HG03060 (cell line): ENCODE data around the gene BRME1.
A peak's percentile ranks its signal among the peaks of the same experiment; 100 is the strongest.
"Not testable (repeated sequence)": the region's sequence is repeated elsewhere in the genome, so short reads cannot be mapped to it uniquely, and the experiment has no call there.

Source experiments
- ATAC-seq: cut with Tn5 transposase; IDR thresholded peaks from one replicate; pipeline ENCODE4 v1.9.1; 2021; ENCODE audit warnings: low read depth, moderate number of reproducible peaks; ENCODE audit not compliant: unreplicated experiment

The BRME1 gene

DNA sequence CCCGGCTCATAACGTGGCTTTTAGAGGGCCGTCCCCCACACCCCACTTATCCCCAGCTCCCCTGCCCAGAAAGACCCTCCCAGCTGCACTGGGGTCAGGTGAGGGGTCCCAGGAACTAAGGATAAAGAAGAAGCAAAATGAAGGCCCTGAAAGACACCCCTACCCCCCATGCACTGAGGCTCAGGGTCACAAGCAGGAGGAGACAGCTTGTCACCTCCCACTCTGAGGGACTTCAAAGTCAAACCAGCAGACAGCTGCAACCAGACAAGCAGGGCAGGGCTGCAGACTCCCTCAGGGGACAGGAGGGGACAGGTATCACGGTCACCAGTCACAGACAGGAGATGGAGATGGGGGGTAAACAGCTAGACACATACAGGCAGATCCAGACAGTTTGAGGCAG lies 35.0 kb downstream of the BRME1 start:
- ATAC-seq, result no peak

DNA sequence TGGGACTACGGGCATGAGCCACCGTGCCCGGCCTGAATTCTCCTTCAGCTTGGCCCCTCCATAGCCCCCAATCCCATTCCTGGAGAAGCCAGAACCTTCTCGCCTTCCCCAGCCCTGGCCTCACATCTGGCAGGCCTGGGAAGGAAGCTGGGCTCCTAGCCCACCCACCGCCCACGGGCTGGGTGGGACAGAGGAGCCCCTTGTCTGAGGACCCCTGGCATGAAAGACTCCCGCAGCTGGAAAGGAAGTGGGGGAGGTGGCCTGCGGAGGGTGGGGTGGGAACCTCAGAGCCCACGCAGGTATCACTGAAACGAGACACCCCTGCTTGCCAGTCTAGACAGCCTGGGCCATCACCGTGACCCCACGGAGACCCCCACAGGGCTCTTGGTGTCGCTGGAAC lies 36.6 kb downstream of the BRME1 start:
- ATAC-seq, result no peak

DNA sequence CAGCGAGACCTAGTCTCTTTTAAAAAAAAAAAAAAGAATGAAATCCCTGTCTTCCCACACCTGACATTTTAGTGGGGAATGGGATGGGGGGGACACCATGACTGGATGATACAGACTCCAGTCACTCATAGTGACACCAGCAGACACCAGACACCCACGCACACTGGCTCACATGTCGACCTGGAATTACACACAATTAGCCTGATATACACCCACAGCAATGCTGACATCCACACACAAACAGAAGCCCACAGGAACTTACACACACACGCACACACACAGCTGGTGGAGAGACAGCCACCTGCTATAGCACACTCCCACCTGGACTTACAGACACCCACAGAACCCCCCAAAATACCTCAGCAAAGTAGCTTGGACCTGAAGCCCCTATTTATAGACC lies 37.3 kb downstream of the BRME1 start:
- ATAC-seq, result no peak

DNA sequence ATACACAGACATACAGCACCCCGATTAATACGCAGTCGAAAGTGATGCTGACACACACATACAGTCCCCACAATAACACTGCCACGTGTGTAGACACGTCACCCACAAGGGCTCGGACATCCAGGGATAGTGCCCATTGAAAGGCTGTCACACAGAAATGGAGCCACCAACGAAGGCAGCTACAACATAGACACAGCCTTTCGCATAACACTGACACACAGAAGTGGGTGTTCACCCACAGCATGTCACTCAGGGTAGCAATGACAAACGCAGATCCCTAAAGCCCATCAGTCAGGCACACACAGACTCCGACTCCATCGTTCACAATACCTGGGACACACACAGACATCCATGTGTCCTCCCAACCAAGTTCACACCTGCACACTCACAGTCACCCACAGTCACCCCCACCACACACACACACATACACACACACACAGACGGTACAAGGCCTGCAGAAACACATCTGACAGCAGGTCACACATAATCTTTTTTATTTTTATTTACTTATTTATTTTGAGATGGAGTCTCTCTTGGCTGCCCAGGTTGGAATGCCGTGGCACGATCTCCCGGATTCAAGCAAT lies 39.4 kb downstream of the BRME1 start:
- ATAC-seq, result no peak

DNA sequence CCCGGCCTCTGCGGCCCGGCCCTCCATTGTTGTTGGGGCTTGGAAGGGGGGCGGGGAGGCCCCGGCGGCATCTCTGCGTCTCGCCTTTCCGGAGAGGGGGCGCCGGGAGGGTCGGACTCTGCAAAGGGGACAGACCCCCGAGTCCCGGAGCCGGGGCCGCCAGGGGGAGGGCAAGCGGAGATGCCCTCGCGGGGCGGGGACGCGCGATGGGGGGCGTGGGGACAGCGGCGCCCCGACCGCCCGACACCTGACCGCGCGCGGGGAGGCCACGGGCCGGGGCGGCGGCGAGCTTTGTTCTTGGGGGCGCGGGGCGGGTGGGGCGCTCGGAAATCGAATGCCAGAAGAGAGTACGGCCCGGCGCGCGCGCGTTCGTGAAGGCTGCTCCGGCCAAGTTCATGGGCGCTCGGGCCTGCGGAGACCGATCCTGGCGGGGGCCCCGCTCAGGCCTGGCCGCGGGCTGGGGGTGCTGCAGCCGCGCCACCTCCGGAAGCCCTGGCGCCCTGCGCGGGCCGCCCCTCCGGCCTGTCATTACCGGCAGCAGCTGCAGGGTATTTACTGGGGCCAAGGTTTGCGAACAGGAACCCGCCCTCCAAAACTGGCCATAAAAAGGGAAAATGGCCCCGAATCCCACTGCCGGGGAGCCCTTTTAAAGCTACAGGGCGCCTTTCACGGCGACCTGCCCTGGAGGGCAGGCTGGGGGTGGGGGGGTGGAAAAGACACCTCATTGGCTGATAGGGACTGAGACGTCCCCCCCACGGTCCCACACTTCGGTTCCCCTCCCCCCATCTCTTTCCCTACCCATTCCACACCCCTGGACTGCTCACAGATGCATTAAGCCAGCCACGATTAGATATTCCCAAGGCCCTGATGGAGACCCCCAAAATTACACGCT lies 40.1 kb downstream of the BRME1 start:
- no peak for ATAC-seq

DNA sequence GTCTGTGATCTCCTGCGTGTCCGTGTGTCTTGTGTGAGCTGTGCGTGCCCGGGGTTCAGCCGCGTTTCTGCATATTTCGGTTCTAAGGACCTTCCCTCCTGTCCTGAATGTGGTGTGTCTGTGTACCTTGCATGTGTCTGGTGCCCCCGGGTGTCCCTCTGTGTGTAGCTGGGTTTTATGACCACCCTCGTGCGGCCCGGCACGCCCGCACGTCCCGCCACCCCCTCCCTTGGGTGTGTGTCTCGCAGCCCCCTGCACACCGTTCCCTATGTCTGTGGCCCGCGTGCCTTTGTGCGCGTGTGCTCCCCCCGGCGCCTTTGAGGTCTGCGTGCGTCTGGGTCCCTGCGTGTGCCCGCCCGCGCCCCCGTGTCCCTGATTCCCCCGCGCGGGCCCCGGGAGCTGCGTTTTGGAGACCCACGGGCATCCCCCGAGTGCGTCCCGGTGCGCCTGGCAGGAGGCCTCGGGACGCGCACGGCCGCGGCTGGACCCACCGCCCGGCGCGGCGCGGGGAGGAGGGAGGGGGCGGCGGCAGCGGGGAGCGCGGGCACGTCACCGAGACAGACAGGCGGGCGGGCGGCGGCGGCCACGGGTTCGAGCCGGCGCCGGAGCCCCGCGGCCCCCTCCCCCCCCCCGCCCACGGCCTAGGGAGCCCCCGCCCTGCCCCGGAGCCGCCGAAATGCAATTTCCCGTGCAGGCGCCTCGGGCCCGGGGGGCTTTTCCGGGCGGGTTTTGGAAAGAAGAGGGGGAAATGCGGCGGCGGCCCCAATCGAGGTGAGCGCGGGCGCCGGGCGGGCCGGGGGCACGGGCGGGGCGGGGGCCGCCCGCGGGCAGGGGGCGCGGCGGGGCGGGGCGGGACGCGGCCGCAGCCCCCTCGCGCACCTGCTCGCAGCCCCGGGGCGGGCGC lies 41.0 kb downstream of the BRME1 start:
- ATAC-seq, result no peak

DNA sequence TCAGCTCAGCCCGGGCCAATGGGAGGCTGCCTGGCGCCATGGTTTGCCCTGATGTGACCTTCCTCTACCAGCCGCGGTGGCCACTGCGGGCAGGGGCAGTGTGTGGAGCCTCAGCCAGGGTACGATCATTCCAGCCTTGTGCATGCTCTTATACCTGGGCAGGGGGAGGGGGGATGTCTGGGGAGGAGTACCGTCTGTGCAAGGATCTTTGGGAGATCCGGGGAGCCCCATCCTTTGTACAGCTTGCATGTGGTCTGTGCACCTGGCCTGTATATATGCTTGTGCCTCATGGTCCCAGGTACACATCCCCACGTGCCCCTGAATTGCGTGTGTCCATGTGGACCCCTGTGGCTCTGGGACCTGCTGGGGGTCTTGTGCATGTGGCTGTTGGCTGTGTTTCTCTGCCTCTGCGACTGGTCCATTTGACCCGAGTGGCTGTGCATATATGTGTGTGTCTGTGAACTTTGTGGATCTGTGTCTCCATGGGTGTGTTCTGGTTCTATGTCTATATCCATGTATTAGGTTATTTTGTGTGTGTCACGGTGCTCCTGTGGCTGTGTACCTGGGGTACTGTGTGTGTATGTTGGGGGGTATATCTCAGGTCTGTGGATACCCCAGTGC lies 41.8 kb downstream of the BRME1 start:
- ATAC-seq, result no peak

DNA sequence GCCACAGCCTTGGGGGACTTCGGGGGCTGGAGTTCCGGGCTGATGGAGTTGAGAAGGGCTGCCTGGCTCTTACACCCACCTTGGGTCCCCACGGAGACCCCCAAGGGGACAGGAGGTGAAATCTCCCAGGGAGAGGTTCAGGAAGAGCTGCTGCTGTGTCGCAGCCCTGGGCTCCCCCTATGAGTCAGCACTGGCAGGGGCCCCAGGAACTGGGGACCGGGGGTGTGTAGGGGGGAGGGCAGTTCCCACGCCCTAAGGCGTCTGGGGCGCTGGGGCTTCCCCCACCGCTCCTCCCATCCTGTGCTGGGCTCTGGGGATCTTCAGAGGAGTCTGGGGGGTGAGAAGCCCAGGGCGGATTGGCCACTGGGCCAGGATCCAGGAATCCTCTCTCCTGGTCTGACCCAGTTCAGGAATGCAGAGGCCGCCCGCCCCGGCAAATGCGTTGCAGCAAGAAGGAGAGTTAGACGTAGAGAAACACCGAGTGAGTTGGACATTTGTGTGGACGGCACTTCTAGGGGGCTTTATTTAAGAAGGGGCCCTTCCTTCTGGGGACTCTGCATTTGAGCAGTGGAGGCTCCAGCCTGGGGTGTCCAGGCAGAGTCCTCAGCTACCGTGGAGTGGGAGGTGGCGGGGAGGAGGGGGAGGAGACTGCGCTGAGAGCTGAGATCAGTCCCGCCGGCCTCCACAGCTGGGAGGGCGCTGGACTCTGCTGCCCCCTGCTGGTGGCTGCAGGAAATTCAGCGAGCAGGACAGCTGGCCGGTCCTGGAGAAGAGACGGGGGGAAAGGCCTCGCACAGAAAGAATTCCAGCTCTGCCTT lies 44.0 kb downstream of the BRME1 start:
- ATAC-seq, result peak; percentile 37

DNA sequence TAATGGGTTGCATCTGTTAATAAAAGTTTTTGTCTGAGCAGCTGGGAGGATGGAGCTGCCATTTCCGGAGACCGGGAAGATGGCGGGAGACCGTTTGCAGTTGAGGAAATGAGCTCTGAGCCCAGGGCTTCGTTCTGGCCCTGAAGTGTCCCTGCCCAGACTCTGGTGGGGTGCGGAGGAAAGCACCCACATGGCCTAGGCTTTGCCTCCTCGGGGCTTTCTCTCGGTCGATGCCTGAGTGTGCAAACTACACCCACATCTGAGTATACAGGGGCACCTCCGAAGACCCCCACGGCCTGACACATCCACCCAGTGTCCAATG lies 44.6 kb downstream of the BRME1 start:
- peak; percentile 36 for ATAC-seq

DNA sequence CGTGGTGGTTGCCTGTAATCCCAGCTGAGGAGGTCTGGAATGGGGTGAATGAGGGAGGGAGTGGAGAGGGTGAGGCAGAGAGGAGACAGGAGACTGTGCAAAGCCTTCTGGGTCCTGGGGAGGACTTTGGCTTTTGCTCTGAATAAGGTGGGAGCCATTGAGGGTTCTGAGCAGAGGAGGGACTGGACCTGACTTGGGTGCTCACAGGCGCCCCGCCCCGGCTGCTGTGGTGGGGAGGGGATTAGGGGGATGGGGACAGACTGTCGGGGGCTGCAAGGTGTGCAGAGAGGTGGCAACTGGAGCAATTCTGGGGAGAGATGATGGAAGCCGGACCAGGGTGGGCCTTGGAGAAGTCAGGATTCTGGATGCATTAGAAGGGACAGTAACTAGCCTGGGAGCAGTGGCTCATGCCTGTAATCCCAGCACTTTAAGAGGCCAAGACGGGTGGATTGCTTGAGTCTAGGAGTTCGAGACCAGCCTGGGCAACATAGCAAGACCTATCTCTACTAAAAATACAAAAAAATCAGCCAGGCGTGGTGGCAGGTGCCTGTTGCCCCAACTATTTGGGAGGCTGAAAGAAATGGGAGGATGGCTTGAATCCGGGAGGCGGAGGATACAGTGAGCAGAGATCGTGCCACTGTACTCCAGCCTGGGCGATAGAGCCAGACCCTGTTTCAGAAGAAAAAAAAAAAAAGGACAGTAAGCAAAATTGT lies 45.1 kb downstream of the BRME1 start:
- ATAC-seq, result no peak

DNA sequence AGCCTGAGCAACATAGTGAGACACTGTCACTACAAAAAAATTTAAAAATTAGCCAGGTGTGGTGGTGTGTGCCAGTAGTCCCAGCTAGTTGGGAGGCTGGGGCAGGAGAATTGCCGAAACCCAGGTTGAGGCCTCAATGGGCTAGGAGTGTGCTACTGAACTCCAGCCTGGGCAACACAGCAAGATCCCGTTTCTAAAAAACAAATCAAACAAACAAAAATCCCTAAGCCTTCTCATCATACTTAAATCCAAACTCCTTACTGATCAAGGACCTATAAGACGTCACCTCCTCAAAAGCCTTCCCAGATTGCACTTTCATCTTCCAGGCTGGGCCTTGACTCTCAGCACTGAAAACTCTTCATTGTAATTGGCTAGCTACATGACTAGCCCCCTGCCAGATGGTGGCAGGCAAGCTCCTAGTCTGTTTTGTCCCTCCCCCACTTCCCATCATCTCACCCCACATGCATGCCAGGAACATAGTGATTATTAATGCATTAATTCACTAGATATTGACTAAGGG lies 46.5 kb downstream of the BRME1 start:
- no peak for ATAC-seq

DNA sequence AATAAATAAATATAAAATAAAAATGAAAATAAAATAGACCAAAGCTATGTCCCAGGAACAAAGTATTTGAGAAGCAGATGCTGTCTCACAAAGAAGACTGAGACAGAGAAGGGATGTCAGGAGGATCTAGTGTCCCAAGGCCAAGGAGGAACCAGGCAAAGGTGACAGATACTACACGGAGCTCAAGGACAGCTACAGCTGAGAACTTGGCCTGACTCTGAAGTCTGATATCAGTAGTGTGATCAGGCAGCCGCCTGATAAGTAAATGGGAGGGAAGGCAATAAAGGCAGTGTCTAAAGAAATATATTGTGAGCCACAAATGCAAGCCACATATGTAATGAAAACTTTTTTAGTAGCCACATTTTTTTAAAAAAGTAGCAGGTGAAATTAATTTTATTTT lies 49.4 kb downstream of the BRME1 start:
- ATAC-seq, result no peak

DNA sequence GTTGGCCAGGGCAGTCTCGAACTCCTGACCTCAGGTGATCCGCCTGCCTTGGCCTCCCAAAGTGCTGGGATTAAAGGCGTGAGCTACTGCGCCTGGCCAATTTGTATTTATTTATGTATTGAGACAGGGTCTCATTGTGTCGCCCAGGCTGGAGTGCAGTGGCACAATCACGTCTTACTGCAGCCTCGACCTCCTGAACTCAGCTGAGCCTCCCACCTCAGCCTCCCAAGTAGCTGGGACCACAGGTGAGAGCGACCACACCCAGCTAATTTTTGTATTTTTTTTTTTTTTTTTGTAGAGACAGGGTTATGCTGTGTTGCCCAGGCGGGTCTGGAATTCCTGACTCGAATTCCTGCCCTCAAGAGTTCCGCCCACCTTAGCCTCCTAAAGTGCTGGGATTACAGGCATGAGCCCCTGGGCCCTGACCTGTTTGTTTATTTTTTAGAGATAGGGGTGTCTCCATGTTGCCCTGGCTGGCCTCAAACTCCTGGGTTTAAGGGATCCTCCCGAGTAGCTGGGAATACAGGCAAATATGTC lies 53.7 kb downstream of the BRME1 start:
- not testable (repeated sequence) for ATAC-seq

DNA sequence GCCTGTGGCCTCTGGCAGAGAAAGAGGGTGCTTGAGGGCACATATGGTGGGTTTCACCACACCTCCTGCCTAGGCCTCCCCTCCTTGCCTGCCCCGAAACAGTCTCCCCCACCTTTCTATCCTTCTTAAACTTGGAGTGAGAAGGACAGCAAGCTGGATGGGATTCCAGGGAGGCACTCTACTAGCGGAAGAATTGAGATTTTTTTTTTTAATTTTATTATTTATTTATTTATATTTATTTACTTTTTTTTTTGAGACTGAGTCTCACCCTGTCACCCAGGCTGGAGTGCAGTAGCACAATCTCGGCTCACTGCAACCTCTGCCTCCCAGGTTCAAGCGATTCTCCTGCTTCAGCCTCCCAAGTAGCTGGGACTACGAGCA lies 54.2 kb downstream of the BRME1 start:
- not testable (repeated sequence) for ATAC-seq

DNA sequence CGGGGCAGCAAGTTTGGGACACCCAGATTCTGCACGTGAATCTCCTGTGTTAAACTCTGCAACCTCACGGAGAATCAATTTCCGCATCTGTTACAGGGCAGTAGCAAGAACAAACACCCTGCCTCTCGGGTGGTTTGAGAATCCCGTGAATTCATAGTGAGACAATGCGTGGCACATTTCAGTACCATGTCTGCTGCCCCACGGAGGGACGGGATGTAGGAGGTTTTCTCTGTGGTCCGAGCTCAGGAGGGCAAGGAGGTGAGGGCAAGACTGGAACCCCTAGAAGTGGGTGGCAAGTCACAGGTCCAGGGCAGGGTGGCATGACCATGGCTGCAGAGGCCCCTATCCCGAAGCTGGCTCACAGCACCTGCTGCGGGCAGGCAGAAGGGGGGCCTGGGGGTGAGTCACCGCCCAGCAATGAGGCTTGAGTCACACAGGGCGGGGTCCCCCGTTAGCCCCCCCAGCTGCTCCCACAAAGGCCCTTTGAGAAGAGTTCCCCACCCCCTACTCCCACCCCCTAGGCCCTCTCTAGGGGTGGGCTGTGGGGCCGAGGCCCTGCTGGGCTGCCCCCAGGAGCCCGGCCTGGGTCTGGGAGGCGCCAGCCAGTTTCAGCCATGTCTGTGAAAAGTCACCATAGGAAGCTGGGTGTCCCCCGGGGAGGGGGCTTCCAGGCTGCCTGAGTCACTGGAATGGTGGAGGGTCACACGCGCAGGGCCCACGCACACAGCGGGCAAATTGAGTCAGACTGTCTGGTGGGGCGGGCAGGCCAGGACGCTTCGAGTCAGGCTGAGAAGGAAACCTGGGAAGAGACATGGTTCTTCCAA lies 54.8 kb downstream of the BRME1 start:
- ATAC-seq, result no peak

DNA sequence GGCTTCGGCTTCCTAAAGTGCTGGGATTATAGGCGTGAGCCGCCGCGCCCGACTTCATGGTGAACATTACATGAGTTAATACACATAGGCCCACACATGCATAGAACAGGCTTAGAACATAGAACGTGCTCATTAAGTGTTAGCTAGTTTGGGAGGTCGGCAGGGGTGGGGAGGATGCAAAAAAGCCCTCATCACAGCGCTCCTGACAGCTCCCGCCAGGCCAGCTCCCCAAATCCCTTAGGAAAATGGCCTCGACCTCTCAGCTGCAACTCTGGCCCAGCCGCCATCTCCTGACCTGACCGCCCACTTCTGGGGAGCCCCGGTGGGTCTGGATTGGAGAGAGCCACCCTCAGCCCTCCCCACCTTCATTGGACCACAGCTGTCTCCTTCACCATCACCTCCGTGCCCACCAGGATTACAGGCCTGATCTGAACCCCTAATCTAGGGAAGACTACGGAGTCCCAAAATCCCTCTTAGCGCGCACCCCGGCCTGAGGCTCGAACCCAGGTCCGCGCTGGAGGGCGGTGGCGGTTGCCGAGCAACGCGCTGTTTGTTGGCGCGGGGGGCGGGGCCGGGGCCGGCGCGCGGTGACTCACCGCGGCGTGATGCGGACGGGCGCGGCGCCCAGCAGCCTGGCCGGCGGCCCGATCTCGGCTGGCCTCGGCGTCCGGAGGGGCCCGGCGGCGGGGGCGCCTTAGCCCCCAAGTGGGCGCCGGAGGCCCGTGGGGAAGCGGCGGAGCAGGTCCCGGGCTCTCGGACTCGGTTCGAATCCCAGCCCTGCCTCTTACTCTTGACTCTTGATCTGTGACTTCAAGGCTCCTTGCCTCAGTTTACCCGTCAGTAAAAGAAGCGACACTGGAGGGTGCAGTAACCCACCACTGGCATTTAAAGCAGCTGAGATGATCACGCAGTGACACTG lies 55.7 kb downstream of the BRME1 start:
- ATAC-seq, result no peak
